Pulmonary artery endothelial cell (primary cell): ENCODE results near the gene EIF3CL. TPM values are rescaled to one million over a fixed set of nuclear protein-coding genes. Genes with fewer than 3 reads are reported as not detected.
"Not testable (repeated sequence)": the region's sequence is repeated elsewhere in the genome, so short reads cannot be mapped to it uniquely, and the experiment has no call there.

ENCODE experiments used
- DNase-seq: peaks from one replicate; pipeline ENCODE4 v3.0.0-alpha.2; 2011; ENCODE audit warnings: low read depth, low spot score
- total RNA-seq: library from RNA; depleted of rRNA; stranded (reverse); fragments of >200 nt; gene quantifications from 2 replicates; pipeline ENCODE4 v1.2.3, GENCODE V29; 2014

Gene EIF3CL
- total RNA-seq, 1 donor from 2014 or later: 147 TPM

DNA sequence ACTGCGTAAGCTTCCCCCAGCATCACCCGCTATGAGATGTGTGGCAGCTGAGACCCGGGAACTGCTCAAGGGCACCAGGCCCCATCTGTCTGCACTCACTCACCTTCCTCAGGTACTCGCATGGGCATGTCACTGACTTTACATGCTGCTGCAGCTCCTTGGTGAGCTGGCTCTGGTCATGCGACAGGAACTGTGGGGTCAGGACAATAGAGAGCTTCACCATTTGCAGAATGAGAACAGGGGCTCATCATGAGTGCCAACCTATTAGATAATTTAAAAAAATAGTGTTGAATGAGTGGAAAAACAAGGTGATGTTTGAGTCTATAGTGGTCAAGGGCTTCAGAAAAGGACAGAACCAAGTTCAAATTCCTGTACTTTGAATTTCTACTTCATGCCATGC lies 41.0 kb downstream of the EIF3CL start:
- not testable (repeated sequence) for DNase-seq

DNA sequence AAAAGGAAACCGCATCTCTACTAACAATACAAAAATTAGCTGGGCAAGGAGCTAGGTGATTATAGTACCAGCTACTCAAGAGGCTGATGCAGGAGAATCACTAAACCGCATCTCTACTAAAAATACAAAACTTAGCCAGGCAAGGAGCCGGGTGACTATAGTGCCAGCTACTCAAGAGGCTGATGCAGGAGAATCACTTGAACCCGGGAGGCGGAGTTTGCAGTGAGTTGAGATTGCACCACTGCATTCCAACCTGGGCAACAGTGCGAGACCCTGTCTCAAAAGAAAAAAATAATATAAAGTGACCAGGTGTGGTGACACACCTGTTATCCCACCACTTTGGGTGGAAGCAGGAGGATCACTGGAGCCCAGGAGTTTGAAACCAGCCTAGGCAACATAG lies 65.4 kb downstream of the EIF3CL start:
- DNase-seq: not testable (repeated sequence)

DNA sequence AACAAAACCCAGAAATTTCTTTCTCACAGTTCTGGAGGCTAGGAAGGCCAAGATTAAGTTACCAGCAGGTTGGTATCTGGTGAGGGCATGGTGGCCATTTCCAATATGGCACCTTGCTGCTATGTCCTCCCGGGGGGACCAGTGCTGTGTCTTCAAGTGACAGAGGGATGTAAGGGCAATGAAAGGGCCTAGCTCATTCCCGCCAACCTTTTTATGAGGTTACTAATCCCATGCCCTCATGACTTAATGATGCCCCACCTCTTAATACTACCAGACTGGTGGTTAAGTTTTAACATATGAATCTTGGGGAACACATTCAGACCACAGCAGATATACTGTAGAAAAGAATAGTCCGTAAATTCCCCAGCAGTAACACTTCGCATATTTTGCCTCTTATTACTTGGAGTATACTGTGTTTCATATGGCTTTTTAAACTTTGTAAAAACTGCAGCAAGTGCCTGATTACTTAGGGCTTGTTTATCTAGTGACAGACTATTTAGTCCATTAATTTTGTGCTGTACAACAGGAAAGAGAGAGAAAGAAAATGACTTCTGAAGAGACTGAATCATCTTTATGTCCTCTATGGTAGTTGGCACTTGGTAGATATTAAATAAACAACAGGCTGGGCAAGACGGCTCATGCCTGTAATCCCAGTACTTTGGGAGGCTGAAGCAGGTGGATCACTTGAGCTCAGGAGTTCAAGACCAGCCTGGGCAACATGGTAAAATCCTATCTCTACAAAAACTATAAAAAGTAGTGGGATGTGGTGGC lies 66.5 kb downstream of the EIF3CL start:
- not testable (repeated sequence) for DNase-seq

DNA sequence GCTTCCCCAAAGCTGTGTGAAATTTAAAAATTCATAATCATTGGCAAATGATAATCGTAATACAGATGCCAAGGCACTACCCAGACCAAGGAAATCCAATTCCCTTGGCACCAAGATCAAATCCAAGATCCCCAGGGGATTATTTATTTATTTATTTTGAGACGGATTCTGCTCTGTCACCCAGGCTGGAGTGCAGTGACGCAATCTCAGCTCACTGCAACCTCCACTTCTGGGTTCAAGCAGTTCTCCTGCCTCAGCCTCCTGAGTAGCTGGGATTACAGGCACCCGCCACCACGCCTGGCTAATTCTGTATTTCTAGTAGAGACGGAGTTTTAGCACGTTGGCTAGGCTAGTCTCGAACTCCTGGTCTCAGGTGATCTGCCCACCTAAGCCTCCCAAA lies 68.0 kb downstream of the EIF3CL start:
- DNase-seq: not testable (repeated sequence)

DNA sequence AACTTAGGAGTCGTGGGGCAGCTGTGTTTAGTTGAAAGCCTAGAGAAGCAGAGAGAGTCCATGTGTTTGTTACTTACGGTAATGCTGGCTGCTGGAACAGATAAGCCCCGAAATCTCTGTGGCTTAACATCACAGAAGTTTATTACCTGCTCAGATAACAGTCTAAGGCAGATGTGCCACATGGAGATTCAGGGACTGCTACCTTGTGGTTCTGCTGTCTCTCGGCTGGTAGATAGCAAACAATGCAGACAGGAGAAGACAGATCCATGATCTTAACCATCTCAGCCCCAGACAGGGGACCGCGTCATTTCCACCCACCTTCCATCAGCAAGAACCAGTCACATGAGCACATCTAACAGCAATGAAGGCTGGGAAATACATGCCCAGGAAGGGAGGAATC lies 71.0 kb downstream of the EIF3CL start:
- DNase-seq: not testable (repeated sequence)

DNA sequence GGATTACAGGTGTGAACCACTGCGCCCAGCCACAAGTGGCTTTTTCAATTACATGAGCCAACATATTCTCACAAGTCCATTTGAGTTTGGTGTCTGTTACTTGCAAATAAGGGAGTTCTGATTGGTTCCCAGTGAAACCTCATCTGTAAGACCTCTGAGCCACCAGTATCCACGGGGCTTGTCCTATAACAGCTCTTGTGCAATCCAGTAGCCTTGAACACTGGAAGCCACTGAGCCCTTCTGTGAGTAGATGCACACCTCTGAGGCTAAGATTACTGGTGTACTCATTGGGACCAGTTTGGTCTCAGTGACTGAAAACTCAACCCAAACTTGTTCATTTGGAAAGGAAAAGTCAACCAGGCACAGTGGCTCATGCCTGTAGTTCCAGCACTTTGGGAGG lies 72.7 kb downstream of the EIF3CL start:
- not testable (repeated sequence) for DNase-seq

DNA sequence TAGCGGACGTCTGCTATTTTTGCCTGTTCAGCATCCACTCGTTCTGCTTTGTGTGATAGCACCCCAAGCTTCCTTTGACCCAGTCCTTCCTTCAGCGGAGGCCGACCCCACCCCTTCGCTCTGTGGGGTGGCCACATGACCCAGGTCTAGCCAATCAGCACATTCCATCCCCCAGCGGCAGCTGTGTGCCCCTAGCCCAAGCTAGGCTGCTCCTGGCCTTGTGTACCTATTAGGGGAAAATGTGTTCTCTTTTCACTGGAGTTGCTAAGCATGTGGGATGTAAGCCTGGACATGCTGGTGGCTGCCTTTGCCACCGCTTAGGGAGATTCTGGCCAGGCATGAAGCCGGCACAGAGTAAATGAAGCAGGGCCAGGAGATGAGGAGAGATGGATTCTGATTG lies 73.4 kb downstream of the EIF3CL start:
- not testable (repeated sequence) for DNase-seq

Other genes with a start within 250 kb of the EIF3CL start
- 76.8 and 106 TPM in 2 replicates for gene XPO6, start 191.9 kb downstream of the EIF3CL start, total RNA-seq
- gene SBK1, start 111.3 kb downstream of the EIF3CL start, total RNA-seq: 0.04 and 0.07 TPM in 2 replicates
- 2.2 TPM in 1 of 2 replicates, not detected in the other for gene NPIPB6, start 40.3 kb downstream of the EIF3CL start, total RNA-seq
- not detected in 2 replicates for gene NPIPB7, start 68.5 kb upstream of the EIF3CL start, total RNA-seq
- gene CLN3, start 88.2 kb upstream of the EIF3CL start, total RNA-seq: 12.7 and 19.4 TPM in 2 replicates
- gene APOBR, start 90.8 kb upstream of the EIF3CL start, total RNA-seq: not detected in 2 replicates
- not detected in 2 replicates for gene IL27, start 103.0 kb upstream of the EIF3CL start, total RNA-seq
- gene NUPR1, start 135.1 kb upstream of the EIF3CL start, total RNA-seq: 2.5 and 11.4 TPM in 2 replicates
- 8.3 and 8.9 TPM in 2 replicates for gene SGF29, start 150.1 kb upstream of the EIF3CL start, total RNA-seq
- 0.07 TPM in 1 of 2 replicates, not detected in the other for gene SULT1A2, start 193.2 kb upstream of the EIF3CL start, total RNA-seq
- gene SULT1A1, start 206.2 kb upstream of the EIF3CL start, total RNA-seq: 13.1 and 17.3 TPM in 2 replicates
- not detected in 2 replicates for gene NPIPB8, start 234.2 kb upstream of the EIF3CL start, total RNA-seq